MCF 10A (cell line): ENCODE measurements around the gene FAM53A. TPM values are rescaled to one million over a fixed set of nuclear protein-coding genes. Genes with fewer than 3 reads are reported as not detected.

Experiments used
- BruUV-seq: library from RNA; stranded (reverse); fragments of 400-500 nt; replicated peaks from 2 replicates; lab custom pipeline; 2021; lab: Mats Ljungman, UMichigan
- CTCF ChIA-PET: fragments of 300-600 bp; sonication (Branson Sonifier 250); formaldehyde crosslinking; extraction: SDS; loops from one replicate; lab custom pipeline; 2021; ENCODE audit warnings: antibody characterized with exemption, inconsistent platforms; lab: Yijun Ruan, JAX
- POLR2A ChIA-PET: fragments of 300-600, 350-650 bp; sonication (Branson Sonifier 250); formaldehyde crosslinking; extraction: SDS; loops from one replicate; lab custom pipeline; 2020; ENCODE audit warnings: antibody characterized with exemption, inconsistent platforms; lab: Yijun Ruan, JAX
- DNase-seq: peaks from one replicate; pipeline ENCODE4 v3.0.0-alpha.2; 2018; ENCODE audit not compliant: unreplicated experiment
- H3K27ac Mint-ChIP-seq: one replicate; pipeline ENCODE4 v1.8.0; 2022; ENCODE audit warnings: mild to moderate bottlenecking, low read depth, mixed read lengths; ENCODE audit not compliant: unreplicated experiment
- H3K27me3 Mint-ChIP-seq: one replicate; pipeline ENCODE4 v1.8.0; 2022; ENCODE audit warnings: mixed read lengths; ENCODE audit not compliant: insufficient read depth, unreplicated experiment
- H3K36me3 Mint-ChIP-seq: one replicate; pipeline ENCODE4 v1.8.0; 2022; ENCODE audit warnings: mild to moderate bottlenecking, moderate library complexity, mixed read lengths; ENCODE audit not compliant: insufficient read depth, unreplicated experiment
- H3K4me1 Mint-ChIP-seq: one replicate; pipeline ENCODE4 v1.8.0; 2022; ENCODE audit warnings: mixed read lengths; ENCODE audit not compliant: insufficient read depth, unreplicated experiment
- H3K4me3 Mint-ChIP-seq: one replicate; pipeline ENCODE4 v1.8.0; 2022; ENCODE audit warnings: mild to moderate bottlenecking, moderate library complexity, mixed read lengths; ENCODE audit not compliant: unreplicated experiment
- H3K9me3 Mint-ChIP-seq: one replicate; pipeline ENCODE4 v1.8.0; 2022; ENCODE audit warnings: mixed read lengths; ENCODE audit not compliant: unreplicated experiment
- CTCF ChIP-seq: fragments of 200-600 bp; IDR thresholded peaks from one replicate; pipeline ENCODE4 v1.8.0; 2022; ENCODE audit warnings: antibody characterized with exemption, mild to moderate bottlenecking; ENCODE audit not compliant: unreplicated experiment
- intact Hi-C: fragments of 100-400 bp; cut with micrococcal nuclease; formaldehyde crosslinking; loops from 2 replicates; pipeline ENCODE4 v1.14.1; 2022
- total RNA-seq: library from RNA; stranded (reverse); gene quantifications from 2 replicates; pipeline ENCODE4 v1.2.3, GENCODE V29; 2022

Gene FAM53A
- total RNA-seq, 1 experiment from 2014 or later: 6.6 TPM

GRCh38 chr4:1595789-1596325 is 88.3 kb downstream of the FAM53A start:
- Mint-ChIP-seq H3K36me3 (no peaks in the 10 kb centered on the region), H3K9me3 (peaks cover 5% of the 10 kb centered on the region), H3K27ac (no peak overlapping the region), H3K4me1 (no peaks in the 10 kb centered on the region), H3K4me3 (no peak overlapping the region), H3K27me3 (peaks cover 13% of the 10 kb centered on the region)
- POLR2A ChIA-PET: no interaction called here
- intact Hi-C loops: no loop called here
- CTCF ChIA-PET: interaction anchor here (1.0 kb wide), 1 partner anchor 108 kb away, joined by 4 read pairs; no protein-coding TSS in a partner anchor
- no TSS peak for BruUV-seq
- DNase-seq: no peak
- TF ChIP-seq CTCF: no peak

DNA sequence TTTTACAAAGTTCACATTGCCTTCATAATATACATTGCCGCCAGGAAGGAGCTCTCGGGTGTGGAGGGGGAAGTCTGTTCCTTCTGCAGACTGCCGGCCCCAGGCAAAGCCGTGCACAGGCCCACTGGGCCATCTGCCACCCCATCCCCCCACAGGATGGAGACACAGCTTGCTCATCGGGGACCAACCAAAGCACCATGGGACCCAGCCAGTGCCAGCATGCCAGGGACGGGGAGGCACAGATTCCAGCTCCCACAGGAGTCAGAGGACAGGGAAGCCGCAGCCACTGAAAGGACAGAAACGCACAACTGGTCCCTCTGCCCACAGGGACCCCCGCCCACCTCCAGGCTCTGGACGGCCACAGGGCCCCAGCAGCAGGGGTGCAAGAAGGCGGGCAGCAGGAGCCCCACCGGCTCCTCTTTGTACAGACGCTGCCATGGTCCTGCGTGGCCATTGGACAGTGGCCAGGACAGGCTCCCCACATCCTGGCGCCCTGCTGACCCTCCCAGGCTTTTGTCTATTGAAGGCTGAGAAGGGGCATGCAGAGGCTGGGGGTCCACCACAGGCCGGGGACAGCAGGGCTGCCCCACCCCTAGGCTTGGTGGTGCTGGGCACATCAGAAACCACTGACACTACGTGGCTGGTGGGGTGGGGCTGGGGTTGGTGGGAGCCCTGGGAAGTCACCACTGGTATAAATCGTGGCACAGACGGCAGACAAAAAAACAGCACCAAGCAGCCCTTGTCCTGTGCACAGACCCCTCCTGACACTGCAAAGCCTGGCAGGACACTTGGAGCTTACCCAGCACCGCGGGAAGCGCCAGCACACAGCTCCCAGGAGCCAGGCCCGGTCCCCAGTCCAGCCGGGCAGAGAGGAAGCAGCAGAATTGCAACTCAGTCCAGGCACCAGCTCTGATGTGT is 89.0 kb downstream of the FAM53A start:
- no peak for TF ChIP-seq CTCF
- Mint-ChIP-seq H3K9me3 (peaks cover 7% of the 10 kb centered on the region), H3K4me1 (no peaks in the 10 kb centered on the region), H3K27ac (no peak overlapping the region), H3K4me3 (no peak overlapping the region), H3K27me3 (peaks cover 13% of the 10 kb centered on the region), H3K36me3 (peaks cover 5% of the 10 kb centered on the region)
- no TSS peak for BruUV-seq
- CTCF ChIA-PET: no interaction called here
- intact Hi-C loops: no loop called here
- DNase-seq: no peak
- POLR2A ChIA-PET: no interaction called here

DNA sequence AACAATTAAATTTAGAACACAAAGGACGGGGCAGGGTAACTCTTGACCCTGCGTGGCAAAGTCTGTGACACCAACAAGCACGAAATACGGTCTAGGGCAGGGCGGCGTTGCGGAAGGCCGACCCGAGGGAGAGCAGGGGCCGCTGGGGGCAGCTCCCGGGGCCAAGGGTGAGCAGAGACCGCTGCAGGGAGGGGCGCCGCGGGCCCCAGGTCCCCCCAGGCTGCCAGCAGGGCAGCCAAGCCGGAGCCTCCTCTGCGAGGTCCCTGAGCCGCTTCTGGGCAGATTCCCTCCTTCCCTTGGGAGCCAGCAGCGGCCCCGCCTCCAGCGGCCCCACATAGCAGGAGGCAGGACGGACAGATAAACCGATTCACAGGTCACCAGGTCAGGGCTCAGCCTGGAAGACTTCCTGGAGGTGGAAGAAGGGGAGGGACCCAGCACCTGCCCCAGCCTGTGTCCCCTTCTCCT is 90.2 kb downstream of the FAM53A start:
- peaks cover 7% of the 10 kb centered on the region for H3K36me3 Mint-ChIP-seq
- CTCF ChIA-PET: interaction anchor here (0.5 kb wide), 1 partner anchor 13 kb away, joined by 3 read pairs; no protein-coding TSS in a partner anchor
- no peak overlapping the region for H3K27ac Mint-ChIP-seq
- peaks cover 7% of the 10 kb centered on the region for H3K9me3 Mint-ChIP-seq
- no peak for DNase-seq
- intact Hi-C loops: no loop called here
- no peak for TF ChIP-seq CTCF
- H3K4me1 Mint-ChIP-seq: no peaks in the 10 kb centered on the region
- peaks cover 13% of the 10 kb centered on the region for H3K27me3 Mint-ChIP-seq
- H3K4me3 Mint-ChIP-seq: no peak overlapping the region
- BruUV-seq: no TSS peak
- POLR2A ChIA-PET: no interaction called here

- peaks cover 7% of the 10 kb centered on the region for H3K9me3 Mint-ChIP-seq
- H3K27me3 Mint-ChIP-seq: peaks cover 13% of the 10 kb centered on the region
- peaks cover 7% of the 10 kb centered on the region for H3K36me3 Mint-ChIP-seq
- no TSS peak for BruUV-seq
- no peak overlapping the region for H3K4me3 Mint-ChIP-seq
- POLR2A ChIA-PET: no interaction called here
- no peak for DNase-seq
- H3K27ac Mint-ChIP-seq: no peak overlapping the region
- intact Hi-C loops: no loop called here
- no peaks in the 10 kb centered on the region for H3K4me1 Mint-ChIP-seq
- CTCF ChIA-PET: interaction anchor here (0.5 kb wide), 1 partner anchor 13 kb away, joined by 3 read pairs; no protein-coding TSS in a partner anchor
- no peak for TF ChIP-seq CTCF
These were observed 90.7 kb downstream of the FAM53A start for GRCh38 chr4:1593458-1593857.
